GM18907 (cell line): ENCODE results near the gene ALDH4A1.

Experiments
- ATAC-seq: cut with Tn5 transposase; IDR thresholded peaks from one replicate; pipeline ENCODE4 v1.9.1; 2021; ENCODE audit warnings: mild to moderate bottlenecking, moderate library complexity; ENCODE audit not compliant: unreplicated experiment

Gene ALDH4A1

GRCh38 chr1:18922848-18923755, 20.7 kb upstream of the ALDH4A1 start:
- no peak for ATAC-seq

DNA sequence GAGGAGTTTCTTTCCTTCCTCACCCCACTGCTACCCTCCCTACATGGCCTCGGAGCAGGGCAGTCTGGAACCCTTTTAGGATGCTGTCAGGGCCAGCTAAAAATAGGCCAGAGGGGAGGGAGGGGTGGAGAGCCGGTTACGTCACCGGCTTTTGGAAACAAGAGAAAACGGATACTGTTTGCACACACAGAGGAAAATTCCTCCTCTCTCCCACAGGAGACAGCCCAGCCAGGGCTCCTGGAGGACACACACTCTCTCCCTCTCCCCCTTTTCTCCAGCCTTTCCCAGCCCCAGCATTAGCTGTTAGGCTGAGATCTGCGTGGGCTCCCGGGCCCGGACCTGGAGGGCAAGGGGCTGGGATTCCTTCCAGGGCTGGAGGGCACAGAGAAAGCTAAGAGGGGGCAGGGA, 20.0 kb upstream of the ALDH4A1 start:
- no peak for ATAC-seq

GRCh38 chr1:18921516-18922251, 19.3 kb upstream of the ALDH4A1 start:
- no peak for ATAC-seq

DNA sequence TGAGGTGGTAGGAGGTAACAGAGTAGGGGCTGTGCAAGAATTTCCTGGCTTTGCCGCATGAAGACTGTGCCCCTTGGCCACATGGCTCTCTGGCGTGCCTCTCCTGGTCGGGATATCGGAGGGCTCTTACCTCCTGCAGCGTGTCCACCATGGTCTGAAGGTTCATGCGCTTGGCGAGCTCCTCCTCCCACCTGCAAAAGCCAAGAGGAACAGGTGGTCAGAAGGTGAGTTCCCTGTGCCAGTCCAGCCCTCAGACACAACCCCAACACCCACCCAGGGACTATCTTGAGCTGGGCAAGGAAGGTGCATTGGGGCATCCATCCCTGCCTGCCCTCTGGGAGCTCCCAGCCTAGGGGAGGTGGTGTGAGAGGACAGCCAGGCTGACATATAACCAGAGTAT, 18.6 kb upstream of the ALDH4A1 start:
- ATAC-seq: no peak

DNA sequence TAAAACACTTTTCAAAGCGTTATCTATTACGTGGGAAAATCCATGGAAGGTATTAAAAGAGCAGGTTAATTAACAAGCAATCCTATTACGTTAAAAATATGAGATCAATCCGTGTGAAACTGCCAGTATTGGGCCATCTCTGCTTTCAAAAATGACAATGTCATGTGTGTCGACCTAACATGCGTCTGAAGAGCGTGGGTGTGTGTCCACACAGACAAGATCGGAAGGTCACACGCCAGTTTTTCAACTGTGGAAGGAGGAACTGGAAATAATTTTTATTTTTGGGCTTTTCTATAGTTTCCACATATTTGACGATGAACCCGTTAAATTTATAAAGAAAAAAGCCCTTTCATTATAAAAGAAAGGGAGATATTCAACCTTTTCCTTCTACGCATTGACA, 17.6 kb upstream of the ALDH4A1 start:
- no peak for ATAC-seq

GRCh38 chr1:18919197-18919905, 17.0 kb upstream of the ALDH4A1 start:
- ATAC-seq: no peak

- ATAC-seq: no peak
Measured at GRCh38 chr1:18918417-18918816, 16.1 kb upstream of the ALDH4A1 start.

- ATAC-seq: no peak
Measured at GRCh38 chr1:18917071-18917799, 14.9 kb upstream of the ALDH4A1 start.

DNA sequence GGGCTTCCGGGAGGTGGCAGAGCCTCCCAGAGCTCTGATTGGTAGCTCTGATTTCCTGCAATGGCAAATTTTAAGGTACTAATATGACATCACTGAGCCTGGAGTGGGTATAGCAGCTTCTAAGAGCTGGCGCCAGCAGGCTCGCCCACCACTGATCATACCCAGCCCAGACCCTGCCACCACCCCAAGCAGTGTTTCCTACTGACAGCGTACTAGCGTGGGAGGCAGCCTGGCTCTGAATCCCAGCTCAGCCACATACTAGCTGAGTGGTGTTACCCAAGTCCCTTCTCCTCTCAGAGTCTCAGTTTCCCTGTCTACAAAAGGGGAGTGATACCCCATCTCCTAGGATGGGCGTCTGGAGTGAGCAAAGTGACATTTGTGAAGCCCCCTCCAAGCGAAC, 13.0 kb upstream of the ALDH4A1 start:
- no peak for ATAC-seq

DNA sequence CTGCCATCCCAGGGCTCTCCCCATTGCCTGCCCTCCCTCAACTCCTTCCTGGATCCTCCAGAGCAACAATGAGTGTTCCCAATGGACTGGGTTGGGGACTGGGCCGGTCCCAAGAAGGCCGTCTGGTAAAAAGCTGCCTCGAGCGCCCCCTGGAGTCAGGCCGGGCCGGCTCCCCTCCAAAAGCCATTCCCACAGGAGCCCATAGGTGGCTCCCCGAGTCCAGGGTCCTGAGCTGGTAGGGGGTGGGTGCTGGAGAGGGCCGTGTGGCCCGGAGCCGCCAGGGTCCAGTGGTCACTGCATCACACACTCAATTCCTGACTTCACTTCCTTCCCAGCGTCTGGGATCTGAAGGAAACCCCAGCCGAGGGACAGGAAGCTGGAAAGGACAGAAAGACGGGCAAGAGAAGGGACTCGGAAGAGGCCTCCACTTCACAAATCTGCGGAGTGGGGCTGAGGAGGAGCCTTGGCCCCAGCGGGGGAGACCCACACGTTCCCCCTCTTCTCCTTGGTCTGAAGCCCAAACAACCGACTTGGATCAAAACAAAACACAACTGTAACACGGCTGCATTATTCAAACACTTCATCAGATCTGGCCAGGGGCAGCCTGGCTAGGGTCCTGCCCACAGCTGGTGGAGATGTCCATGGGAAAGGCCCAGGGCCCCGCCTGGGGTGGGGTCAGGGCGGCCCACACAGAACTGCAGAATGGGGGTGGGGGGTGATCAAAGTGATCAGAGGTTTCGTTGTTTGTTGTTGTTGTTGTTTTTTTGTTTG, 10.9 kb upstream of the ALDH4A1 start:
- no peak for ATAC-seq

DNA sequence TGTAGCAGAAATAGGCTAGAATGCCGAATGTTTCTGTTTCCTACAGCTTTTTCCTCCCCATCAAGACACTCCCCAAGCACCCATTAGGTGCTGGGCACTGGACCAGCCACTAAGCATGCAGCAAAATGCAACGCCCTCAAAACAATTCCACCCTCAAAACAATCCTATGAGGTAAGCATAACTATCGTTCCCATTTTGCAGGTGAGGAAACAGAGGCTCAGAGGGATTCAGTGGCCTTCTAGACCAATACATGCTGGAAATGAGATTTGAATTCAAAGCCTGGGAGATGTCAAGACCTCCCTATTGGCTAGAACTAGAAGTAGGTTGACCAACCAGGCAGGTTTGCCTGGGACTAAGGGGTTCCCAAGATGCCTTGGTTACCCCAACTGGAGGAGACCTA, 10.2 kb upstream of the ALDH4A1 start:
- no peak for ATAC-seq

GRCh38 chr1:18908911-18909771, 6.8 kb upstream of the ALDH4A1 start:
- no peak for ATAC-seq

- no peak for ATAC-seq
Measured at GRCh38 chr1:18907917-18908845, 5.8 kb upstream of the ALDH4A1 start.

DNA sequence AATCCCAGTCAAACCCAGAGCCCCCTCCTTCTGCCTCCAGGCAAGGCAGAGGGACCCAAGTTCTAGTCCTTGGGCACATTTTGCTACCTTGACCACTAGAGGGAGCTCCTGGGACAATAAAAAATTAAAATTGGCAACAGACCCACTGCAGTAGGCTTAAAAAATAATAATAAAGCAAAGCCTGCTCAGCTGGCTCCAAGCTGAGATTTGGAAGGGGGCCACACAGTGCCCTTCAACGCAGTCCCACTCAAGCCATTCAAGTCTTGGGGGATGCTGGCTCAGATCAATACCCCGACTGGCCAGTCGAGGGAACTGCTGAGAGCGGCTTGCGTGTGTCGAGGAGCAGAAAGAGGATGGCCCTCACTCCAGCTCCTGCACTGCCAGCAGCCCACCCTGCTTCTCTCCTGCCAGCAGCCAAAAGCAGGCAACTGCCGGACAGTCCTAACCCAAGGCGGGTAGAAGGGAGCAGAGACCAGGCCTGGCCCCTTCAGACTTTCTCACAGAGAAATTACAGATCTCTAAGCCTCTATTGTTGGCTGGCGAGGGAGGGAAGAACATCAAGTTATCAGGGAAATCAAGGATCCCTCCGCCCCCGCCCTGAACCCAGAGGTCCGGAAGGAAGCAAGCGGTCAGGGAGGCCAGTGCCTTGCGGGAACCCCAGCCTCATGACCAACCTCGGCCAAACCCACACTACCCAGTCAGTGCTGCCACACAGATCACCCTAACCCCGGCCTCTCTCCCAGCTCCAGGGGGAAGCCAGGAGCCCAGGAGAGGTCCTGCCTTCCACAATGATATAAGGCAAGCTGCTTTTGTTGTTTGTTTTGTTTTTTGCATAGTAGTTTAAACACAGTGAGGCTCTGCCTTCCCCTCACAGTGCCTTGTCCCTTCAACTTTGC, 4.9 kb upstream of the ALDH4A1 start:
- no peak for ATAC-seq

DNA sequence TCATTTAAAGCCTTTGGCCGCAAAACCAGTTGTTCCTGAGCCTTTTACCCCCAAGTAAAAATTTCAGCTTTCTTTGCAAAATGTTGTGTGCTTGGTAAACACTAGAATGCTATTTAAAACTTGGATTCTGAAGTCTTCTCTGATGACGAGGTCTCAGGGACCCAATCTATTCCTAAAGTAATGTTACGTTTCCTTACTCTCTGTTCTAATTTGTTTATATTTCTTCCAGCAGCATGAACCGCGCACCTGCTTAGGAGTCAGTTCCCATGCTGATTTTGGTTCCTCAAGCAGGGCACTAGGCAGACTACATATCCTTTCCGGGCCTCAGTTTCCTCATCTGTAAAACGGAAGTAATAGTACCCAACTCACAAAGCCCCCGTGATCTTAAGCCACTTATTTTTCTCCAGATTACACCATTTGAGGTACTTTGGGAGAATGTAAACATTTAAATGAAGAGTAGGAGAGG, 969 bp upstream of the ALDH4A1 start:
- ATAC-seq: no peak

- no peak for ATAC-seq
Measured at GRCh38 chr1:18901952-18902522, 318 bp downstream of the ALDH4A1 start.
